AG04449 (cell line): Measurements from ENCODE around the gene ZNF236.

Experiments used
- CTCF ChIA-PET: fragments of 350-600 bp; formaldehyde crosslinking; extraction: SDS; loops from one replicate; lab custom pipeline; 2021; ENCODE audit warnings: antibody characterized with exemption; lab: Yijun Ruan, JAX
- POLR2A ChIA-PET: fragments of 400-600, 350-600 bp; formaldehyde crosslinking; extraction: SDS; loops from one replicate; lab custom pipeline; 2020; ENCODE audit warnings: antibody characterized with exemption, inconsistent platforms; lab: Yijun Ruan, JAX
- DNase-seq: peaks from one replicate; pipeline ENCODE4 v3.0.0-alpha.2; 2010; ENCODE audit warnings: low read depth, low spot score
- H3K4me3 ChIP-seq: 2 replicates; pipeline ENCODE4 v1.5.1; 2011; ENCODE audit warnings: low read depth, mild to moderate bottlenecking, control low read depth, low read length
- CTCF ChIP-seq: IDR thresholded peaks from one replicate; pipeline ENCODE4 v1.5.1; 2011; ENCODE audit warnings: mild to moderate bottlenecking, moderate library complexity, low read length, control low read depth, inconsistent platforms; ENCODE audit not compliant: insufficient read depth; ENCODE audit errors: missing control alignments

ZNF236 gene

DNA sequence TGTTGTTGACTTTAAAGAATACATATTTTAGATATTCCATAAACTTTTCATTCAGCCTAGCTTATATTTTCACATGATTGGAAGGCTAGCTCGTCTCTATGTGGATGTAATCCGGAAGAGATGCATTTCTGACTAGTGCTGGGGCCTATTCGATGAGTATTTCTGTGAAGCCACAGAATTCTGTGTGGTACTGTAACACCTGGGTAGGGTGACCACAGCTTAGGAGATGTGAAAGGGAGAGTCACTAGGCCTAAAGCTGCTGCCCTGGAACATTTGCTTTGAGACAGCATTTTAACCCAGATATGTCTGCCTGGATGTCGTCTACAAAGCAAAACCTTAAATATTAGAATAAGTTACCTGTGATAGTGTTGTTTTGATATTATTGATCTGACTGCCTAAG, 83.5 kb downstream of the ZNF236 start:
- no peak for DNase-seq
- ChIA-PET POLR2A (no interaction called here), CTCF (interaction anchor here (1.0 to 2.3 kb wide), 2 partner anchors 18 to 103 kb away, joined by 3 to 14 read pairs; no protein-coding TSS in a partner anchor)

DNA sequence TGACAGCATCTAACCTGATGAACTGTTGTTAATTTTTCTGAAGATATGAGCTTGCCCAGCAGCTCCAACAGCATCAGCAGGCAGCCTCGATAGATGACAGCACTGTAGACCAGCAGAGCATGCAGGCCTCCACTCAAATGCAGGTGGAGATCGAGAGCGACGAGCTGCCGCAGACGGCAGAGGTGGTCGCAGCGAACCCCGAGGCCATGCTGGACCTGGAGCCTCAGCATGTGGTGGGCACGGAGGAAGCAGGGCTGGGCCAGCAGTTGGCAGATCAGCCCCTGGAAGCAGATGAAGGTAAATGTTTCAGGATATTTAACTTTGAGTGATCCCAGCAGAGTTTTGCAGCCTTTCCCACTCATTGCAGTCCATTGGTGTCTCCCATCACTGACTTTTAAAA, 85.9 kb downstream of the ZNF236 start:
- DNase-seq: no peak
- ChIA-PET CTCF (no interaction called here), POLR2A (no interaction called here)
- H3K4me3 ChIP-seq: no peak overlapping the region
- no peak for TF ChIP-seq CTCF

More for the DNA sequence above, 83.5 kb downstream of the ZNF236 start:
- H3K4me3 ChIP-seq: no peak overlapping the region
- no peak for TF ChIP-seq CTCF

GRCh38 chr18:76909439-76909838, 87.1 kb downstream of the ZNF236 start:
- CTCF ChIA-PET: no interaction called here
- POLR2A ChIA-PET: no interaction called here
- DNase-seq: no peak
- no peak overlapping the region for H3K4me3 ChIP-seq
- TF ChIP-seq CTCF: no peak

DNA sequence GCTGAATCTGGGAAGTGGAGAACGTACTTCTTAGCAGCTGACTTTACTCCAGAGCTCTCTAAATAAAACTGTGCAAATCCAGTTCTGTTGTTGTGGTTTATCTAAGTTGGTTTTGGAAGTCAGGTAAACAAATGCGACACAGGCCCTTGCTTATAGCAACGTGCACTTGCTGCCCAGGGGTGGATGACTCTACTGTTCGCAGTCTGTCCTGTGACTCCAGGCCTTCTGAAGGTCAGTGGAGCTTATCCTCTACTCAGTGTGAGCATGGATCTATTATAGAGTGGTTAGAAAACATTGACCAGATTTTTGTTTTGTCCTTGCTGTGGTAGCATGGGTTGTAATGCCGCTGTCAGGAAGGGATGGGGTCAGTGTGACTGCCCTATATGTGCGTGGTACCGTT, 89.1 kb downstream of the ZNF236 start:
- TF ChIP-seq CTCF: no peak
- POLR2A ChIA-PET: no interaction called here
- CTCF ChIA-PET: interaction anchor here (1.6 to 2.4 kb wide), 3 partner anchors 11 to 108 kb away, joined by 6 to 10 read pairs (median 9); no protein-coding TSS in a partner anchor
- H3K4me3 ChIP-seq: no peak overlapping the region
- DNase-seq: no peak

- no peak for TF ChIP-seq CTCF
- POLR2A ChIA-PET: no interaction called here
- no peak overlapping the region for H3K4me3 ChIP-seq
- CTCF ChIA-PET: interaction anchor here (0.6 to 2.4 kb wide), 3 partner anchors 9 to 111 kb away, joined by 3 to 9 read pairs (median 4); no protein-coding TSS in a partner anchor
- DNase-seq: no peak
Measured at GRCh38 chr18:76913583-76913982, 91.2 kb downstream of the ZNF236 start.

DNA sequence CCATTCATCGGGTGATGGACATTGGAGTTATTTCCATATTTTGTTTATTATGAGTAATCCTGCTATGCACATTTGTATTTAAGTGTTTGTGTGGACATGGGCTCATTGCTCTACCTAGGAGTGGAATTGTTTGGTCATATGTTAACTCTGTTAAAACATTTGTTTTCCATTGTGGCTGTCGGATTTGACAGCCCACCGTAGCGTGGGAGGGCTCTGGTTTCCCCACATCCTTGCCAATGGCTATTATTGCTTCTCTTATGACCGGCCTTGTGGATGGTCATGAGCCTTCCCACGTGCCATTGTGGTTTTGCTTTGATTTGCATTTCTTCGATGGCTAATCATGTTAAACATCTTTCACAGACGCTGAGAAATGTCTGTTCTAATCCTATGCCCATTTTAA, 92.0 kb downstream of the ZNF236 start:
- no peak overlapping the region for H3K4me3 ChIP-seq
- no peak for TF ChIP-seq CTCF
- no peak for DNase-seq
- ChIA-PET POLR2A (no interaction called here), CTCF (interaction anchor here (0.6 to 1.1 kb wide), 2 partner anchors 70 to 112 kb away, joined by 3 to 4 read pairs; no protein-coding TSS in a partner anchor)
